CD4-positive, alpha-beta memory T cell (primary cell): ENCODE results near the gene METRNL. TPM values are rescaled to one million over a fixed set of nuclear protein-coding genes. Genes with fewer than 3 reads are reported as not detected.
"Not testable (repeated sequence)": the region's sequence is repeated elsewhere in the genome, so short reads cannot be mapped to it uniquely, and the experiment has no call there.

Experiments
- CTCF ChIA-PET: fragments of 350-600 bp; sonication (Branson Sonifier 250); formaldehyde crosslinking; loops from one replicate; lab custom pipeline; 2021; ENCODE audit warnings: inconsistent platforms; ENCODE audit not compliant: partially characterized antibody; lab: Charles Lee
- POLR2A ChIA-PET: fragments of 350-600 bp; sonication (Branson Sonifier 250); formaldehyde crosslinking; loops from one replicate; lab custom pipeline; 2021; ENCODE audit not compliant: partially characterized antibody; lab: Charles Lee
- DNase-seq, 5 donors: peaks; one replicate each; pipeline versions ENCODE4 v3.0.0 to v3.0.0-alpha.2; 2020 to 2022; ENCODE audit warnings: mixed read lengths in 1 of 5
- H3K27ac ChIP-seq: one replicate; pipeline ENCODE4 v1.7.0; 2013; ENCODE audit warnings: low read depth, low read length
- H3K27me3 ChIP-seq: 2 replicates; pipeline ENCODE4 v1.7.0; 2013; ENCODE audit warnings: mild to moderate bottlenecking, low read length, moderate library complexity; ENCODE audit not compliant: insufficient read depth
- H3K36me3 ChIP-seq: 2 replicates; pipeline ENCODE4 v1.7.0; 2013; ENCODE audit warnings: mild to moderate bottlenecking, low read length, moderate library complexity; ENCODE audit not compliant: insufficient read depth
- H3K4me1 ChIP-seq: 2 replicates; pipeline ENCODE4 v1.7.0; 2013; ENCODE audit warnings: mild to moderate bottlenecking, low read length, moderate library complexity; ENCODE audit not compliant: insufficient read depth
- H3K4me3 ChIP-seq, 2 donors: one replicate each; pipeline ENCODE4 v1.7.0; 2013; ENCODE audit warnings: low read length in 2 of 2, mild to moderate bottlenecking in 1 of 2
- H3K9me3 ChIP-seq, 2 donors: one replicate each; pipeline ENCODE4 v1.7.0; 2013; ENCODE audit warnings: low read length in 2 of 2, control low read depth in 1 of 2; ENCODE audit not compliant: control insufficient read depth in 1 of 2
- H3K27ac Mint-ChIP-seq, 7 donors: one replicate each; pipeline ENCODE4 v1.8.0; 2020 to 2021; ENCODE audit warnings: mixed read lengths in 7 of 7, mild to moderate bottlenecking in 6 of 7, inconsistent platforms in 3 of 7, moderate library complexity in 3 of 7
- H3K27me3 Mint-ChIP-seq, 2 donors: one replicate each; pipeline ENCODE4 v1.8.0; 2020 to 2021; ENCODE audit warnings: mixed read lengths in 2 of 2
- H3K36me3 Mint-ChIP-seq, 2 donors: one replicate each; pipeline ENCODE4 v1.8.0; 2020 to 2021; ENCODE audit warnings: mixed read lengths in 2 of 2, inconsistent platforms in 1 of 2, mild to moderate bottlenecking in 1 of 2
- H3K4me1 Mint-ChIP-seq, 4 donors: one replicate each; pipeline ENCODE4 v1.8.0; 2020 to 2021; ENCODE audit warnings: mixed read lengths in 4 of 4, mild to moderate bottlenecking in 1 of 4
- H3K4me3 Mint-ChIP-seq, 8 donors: one replicate each; pipeline ENCODE4 v1.8.0; 2020 to 2021; ENCODE audit warnings: mixed read lengths in 8 of 8, mild to moderate bottlenecking in 7 of 8, moderate library complexity in 6 of 8, inconsistent platforms in 3 of 8
- H3K9me3 Mint-ChIP-seq, 8 donors: one replicate each; pipeline ENCODE4 v1.8.0; 2020 to 2021; ENCODE audit warnings: mixed read lengths in 8 of 8, mild to moderate bottlenecking in 5 of 8, inconsistent platforms in 3 of 8, moderate library complexity in 1 of 8
- intact Hi-C: fragments of 100-400 bp; cut with micrococcal nuclease; formaldehyde crosslinking; loops from one replicate; pipeline ENCODE4 v1.15.1; 2023
- polyA plus RNA-seq, 2 donors: library from polyadenylated mRNA; unstranded; fragments of 300-500 nt; fragmentation: Illumina TruSeq; gene quantifications; one replicate each; pipeline ENCODE4 v1.2.3, GENCODE V29; 2021
- total RNA-seq, 2 experiments: library from RNA; stranded (reverse); gene quantifications; one replicate each; pipeline ENCODE4 v1.2.3, GENCODE V29; 2021

The METRNL gene
- total and polyA plus RNA-seq, 4 experiments from 2014 or later = 0.67 to 6.5 (median 4.0) TPM

GRCh38 chr17:83062818-83063671 lies 16.4 kb upstream of the METRNL start:
- H3K36me3 ChIP-seq = no peaks in the 10 kb centered on the region
- Mint-ChIP-seq H3K27me3 (no peaks in the 10 kb centered on the region), H3K9me3 (no peaks in the 10 kb centered on the region), H3K4me1 (peaks cover 0 to 4% (median 2%) of the 10 kb centered on the region in 4 donors), H3K27ac (no peak overlapping the region), H3K36me3 (no peaks in the 10 kb centered on the region), H3K4me3 (no peak overlapping the region)
- peak in 1 of 5 donors; percentile 11 for DNase-seq
- no peak overlapping the region for H3K27ac ChIP-seq
- H3K4me3 ChIP-seq = no peak overlapping the region
- no peaks in the 10 kb centered on the region for H3K4me1 ChIP-seq
- CTCF ChIA-PET = no interaction called here
- H3K27me3 ChIP-seq = no peaks in the 10 kb centered on the region
- POLR2A ChIA-PET = no interaction called here
- no peaks in the 10 kb centered on the region for H3K9me3 ChIP-seq
- intact Hi-C loops = no loop called here

DNA sequence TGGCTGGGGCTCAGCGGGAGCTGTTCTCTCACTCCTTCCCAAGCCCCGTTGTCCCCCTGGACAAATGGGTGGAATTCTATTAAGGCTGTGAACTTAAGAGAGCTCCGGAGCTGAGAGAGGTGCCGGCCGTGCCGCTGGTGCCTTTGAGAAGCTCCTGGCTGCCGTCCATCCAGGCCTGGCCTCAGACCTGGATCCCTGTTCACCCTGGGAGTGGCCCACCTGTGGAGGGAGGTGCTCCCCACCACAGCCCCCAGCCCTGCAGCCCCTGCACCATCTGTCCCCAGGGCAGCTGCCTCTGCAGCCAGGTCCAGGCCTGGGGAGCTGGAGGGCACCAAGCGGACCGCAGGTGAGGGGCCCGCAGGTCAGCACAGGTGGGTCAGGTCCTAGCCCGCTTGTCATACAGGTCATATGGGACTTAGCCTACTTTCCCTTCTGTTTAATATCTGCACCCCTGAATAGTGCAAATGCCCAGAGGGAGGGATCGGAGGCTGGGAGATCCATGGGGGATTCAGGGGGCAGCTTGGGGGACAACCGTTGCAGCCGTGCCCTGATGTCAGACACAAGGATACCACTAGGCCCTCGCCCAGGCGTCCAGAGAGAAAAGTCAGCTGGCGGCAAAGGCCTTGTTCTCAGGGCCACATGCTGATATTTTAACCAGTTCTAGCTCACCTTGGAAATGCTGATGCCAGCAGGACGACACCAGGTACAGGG lies 15.2 kb upstream of the METRNL start:
- intact Hi-C loops = no loop called here
- Mint-ChIP-seq H3K27me3 (no peaks in the 10 kb centered on the region), H3K9me3 (no peaks in the 10 kb centered on the region), H3K36me3 (no peaks in the 10 kb centered on the region), H3K4me3 (no peak overlapping the region), H3K27ac (no peak overlapping the region), H3K4me1 (peaks cover 2 to 8% (median 6%) of the 10 kb centered on the region in 4 donors)
- H3K27me3 ChIP-seq = no peaks in the 10 kb centered on the region
- ChIA-PET CTCF (interaction anchor here (1.2 kb wide), 1 partner anchor 22 kb away, joined by 3 read pairs; no protein-coding TSS in a partner anchor), POLR2A (no interaction called here)
- peak in 1 of 5 donors; percentile 11 for DNase-seq
- H3K36me3 ChIP-seq = no peaks in the 10 kb centered on the region
- H3K9me3 ChIP-seq = no peaks in the 10 kb centered on the region
- H3K4me3 ChIP-seq = no peak overlapping the region
- H3K4me1 ChIP-seq = peaks cover 4% of the 10 kb centered on the region
- H3K27ac ChIP-seq = no peak overlapping the region

- no peak overlapping the region for H3K4me3 Mint-ChIP-seq
- H3K9me3 Mint-ChIP-seq = no peaks in the 10 kb centered on the region
- Histone ChIP-seq H3K27me3 (no peaks in the 10 kb centered on the region), H3K4me1 (peaks cover 12% of the 10 kb centered on the region), H3K4me3 (no peak overlapping the region), H3K27ac (no peak overlapping the region), H3K9me3 (no peaks in the 10 kb centered on the region), H3K36me3 (no peaks in the 10 kb centered on the region)
- intact Hi-C loops = no loop called here
- no peak overlapping the region for H3K27ac Mint-ChIP-seq
- H3K27me3 Mint-ChIP-seq = no peaks in the 10 kb centered on the region
- CTCF ChIA-PET = interaction anchor here (1.2 kb wide), 1 partner anchor 21 kb away, joined by 3 read pairs; no protein-coding TSS in a partner anchor
- DNase-seq = peak in 1 of 5 donors; percentile 18
- POLR2A ChIA-PET = no interaction called here
- no peaks in the 10 kb centered on the region for H3K36me3 Mint-ChIP-seq
- peaks cover 6 to 17% (median 11%) of the 10 kb centered on the region in 4 donors for H3K4me1 Mint-ChIP-seq
These were observed 14.4 kb upstream of the METRNL start for GRCh38 chr17:83064732-83065659.

DNA sequence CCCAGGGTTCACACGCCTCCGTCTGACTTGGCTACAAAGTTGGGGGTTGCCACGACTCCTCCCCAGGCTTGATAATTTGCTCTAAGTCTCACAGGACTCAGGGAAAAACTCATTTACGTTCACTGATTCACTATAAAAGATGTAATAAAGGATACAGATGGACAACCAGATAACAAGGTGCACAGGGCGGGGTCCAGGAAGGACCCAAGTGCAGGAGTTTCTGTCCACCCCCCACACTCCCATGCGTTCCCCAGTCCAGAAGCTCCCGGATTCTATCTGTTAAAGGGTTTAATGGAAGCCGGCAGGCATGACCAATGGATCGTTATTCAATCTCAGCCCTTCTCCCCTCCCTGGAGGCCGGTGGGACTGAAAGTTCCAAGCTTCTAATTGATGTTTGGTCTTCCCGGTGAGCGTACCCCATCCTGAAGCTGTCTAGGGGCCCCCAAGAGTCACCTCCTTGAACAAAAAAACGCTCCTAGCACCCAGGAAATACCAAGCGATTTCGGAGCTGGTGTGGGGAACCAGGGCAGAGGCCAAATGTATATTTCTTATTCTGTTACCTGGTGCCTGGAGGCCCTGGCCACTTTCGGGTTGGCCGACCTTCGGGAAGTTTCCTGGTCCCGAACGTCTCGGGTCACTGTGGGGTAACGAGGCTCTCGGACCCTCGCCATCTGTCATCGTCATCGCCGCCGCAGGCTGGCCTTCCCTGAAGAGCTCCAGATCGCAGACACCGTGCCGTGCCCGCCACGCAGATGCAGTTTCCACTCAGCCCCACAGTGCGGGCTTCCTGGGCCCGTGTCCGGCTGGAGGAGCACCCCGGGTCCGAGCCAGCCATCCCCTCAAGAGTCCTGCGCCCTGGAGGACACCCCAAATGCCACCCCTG lies 13.5 kb upstream of the METRNL start:
- DNase-seq = peak in 1 of 5 donors; percentile 13
- Mint-ChIP-seq H3K27ac (peak overlapping the region in 2 of 7 donors; percentile 35 to 43), H3K4me1 (peaks cover 11 to 23% (median 18%) of the 10 kb centered on the region in 4 donors), H3K36me3 (no peaks in the 10 kb centered on the region), H3K27me3 (no peaks in the 10 kb centered on the region), H3K9me3 (no peaks in the 10 kb centered on the region), H3K4me3 (no peak overlapping the region)
- H3K36me3 ChIP-seq = no peaks in the 10 kb centered on the region
- POLR2A ChIA-PET = no interaction called here
- H3K27ac ChIP-seq = no peak overlapping the region
- H3K27me3 ChIP-seq = no peaks in the 10 kb centered on the region
- H3K9me3 ChIP-seq = no peaks in the 10 kb centered on the region
- CTCF ChIA-PET = no interaction called here
- intact Hi-C loops = no loop called here
- H3K4me1 ChIP-seq = peaks cover 21% of the 10 kb centered on the region
- no peak overlapping the region for H3K4me3 ChIP-seq

DNA sequence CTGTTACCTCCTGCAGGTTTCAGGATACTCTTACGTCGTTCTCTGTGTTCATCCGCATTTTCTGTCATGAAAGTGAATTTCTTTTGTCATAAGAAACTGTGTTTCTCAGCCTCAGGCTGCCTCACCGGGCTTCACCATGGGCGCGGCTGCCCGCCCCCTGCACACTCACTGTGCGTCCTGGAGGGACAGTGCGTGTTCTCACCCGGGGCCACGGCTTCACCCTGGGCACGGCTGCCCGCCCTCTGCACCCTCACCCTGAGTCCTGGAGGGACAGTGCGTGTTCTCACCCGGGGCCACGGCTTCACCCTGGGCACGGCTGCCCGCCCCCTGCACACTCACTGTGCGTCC lies 12.9 kb upstream of the METRNL start:
- H3K4me3 Mint-ChIP-seq, H3K27me3 Mint-ChIP-seq, H3K27ac ChIP-seq, H3K4me3 ChIP-seq, intact Hi-C loops, H3K9me3 ChIP-seq, CTCF ChIA-PET, H3K9me3 Mint-ChIP-seq, DNase-seq, H3K36me3 ChIP-seq, H3K27ac Mint-ChIP-seq, H3K27me3 ChIP-seq, H3K36me3 Mint-ChIP-seq: not testable (repeated sequence)
- POLR2A ChIA-PET = interaction anchor here (0.9 kb wide), 1 partner anchor 202 kb away, joined by 3 read pairs; no protein-coding TSS in a partner anchor
- H3K4me1 Mint-ChIP-seq = peaks cover 15 to 29% (median 21%) of the 10 kb centered on the region in 4 donors
- peaks cover 27% of the 10 kb centered on the region for H3K4me1 ChIP-seq

GRCh38 chr17:83067071-83067717 lies 12.2 kb upstream of the METRNL start:
- H3K27me3 Mint-ChIP-seq = no peaks in the 10 kb centered on the region
- intact Hi-C loops = no loop called here
- Histone ChIP-seq H3K9me3 (no peaks in the 10 kb centered on the region), H3K4me1 (peaks cover 34% of the 10 kb centered on the region), H3K36me3 (no peaks in the 10 kb centered on the region), H3K4me3 (no peak overlapping the region), H3K27ac (no peak overlapping the region), H3K27me3 (no peaks in the 10 kb centered on the region)
- DNase-seq = peak in 1 of 5 donors; percentile 37
- H3K9me3 Mint-ChIP-seq = no peaks in the 10 kb centered on the region
- H3K4me3 Mint-ChIP-seq = no peak overlapping the region
- CTCF ChIA-PET = no interaction called here
- no peaks in the 10 kb centered on the region for H3K36me3 Mint-ChIP-seq
- no peak overlapping the region for H3K27ac Mint-ChIP-seq
- peaks cover 19 to 36% (median 27%) of the 10 kb centered on the region in 4 donors for H3K4me1 Mint-ChIP-seq
- POLR2A ChIA-PET = interaction anchor here (0.9 kb wide), 1 partner anchor 203 kb away, joined by 3 read pairs; no protein-coding TSS in a partner anchor
